ENCODE measurements around the gene TSPYL2.

- TF ChIP-seq SNAI2 (CRISPR knock-in tag; IDR thresholded peaks at IDR 0.05) (no peak), PATZ1 (CRISPR knock-in tag; IDR thresholded peaks at IDR 0.05; ENCODE audit: borderline replicate concordance) (no peak), ISL1 (CRISPR knock-in tag; IDR thresholded peaks at IDR 0.05) (no peak), CSDC2 (CRISPR knock-in tag; IDR thresholded peaks at IDR 0.05) (no peak), ZFP30 (CRISPR knock-in tag; IDR thresholded peaks at IDR 0.05) (no peak), RARB (CRISPR knock-in tag; IDR thresholded peaks at IDR 0.05) (no peak), ZC3H10 (CRISPR knock-in tag; IDR thresholded peaks at IDR 0.05) (no peak), CREB5 (CRISPR knock-in tag; IDR thresholded peaks at IDR 0.05; ENCODE audit: low read depth) (no peak), ARNTL (CRISPR knock-in tag; IDR thresholded peaks at IDR 0.05; ENCODE audit: borderline replicate concordance, low read depth) (no peak), TCF4 (CRISPR knock-in tag; IDR thresholded peaks at IDR 0.05; ENCODE audit: borderline replicate concordance) (no peak), TSHZ2 (CRISPR knock-in tag; IDR thresholded peaks at IDR 0.05) (no peak)
Observed at GRCh38 chrX:53114864-53115549, 32.8 kb downstream of the TSPYL2 start.

Measured in SK-N-SH treated with all-trans-retinoic acid at 6 μM for 48 hours (cell line).